Measurements from ENCODE around the gene HNF1A.
"Not testable (repeated sequence)": the region's sequence is repeated elsewhere in the genome, so short reads cannot be mapped to it uniquely, and the experiment has no call there.

Gene HNF1A

DNA sequence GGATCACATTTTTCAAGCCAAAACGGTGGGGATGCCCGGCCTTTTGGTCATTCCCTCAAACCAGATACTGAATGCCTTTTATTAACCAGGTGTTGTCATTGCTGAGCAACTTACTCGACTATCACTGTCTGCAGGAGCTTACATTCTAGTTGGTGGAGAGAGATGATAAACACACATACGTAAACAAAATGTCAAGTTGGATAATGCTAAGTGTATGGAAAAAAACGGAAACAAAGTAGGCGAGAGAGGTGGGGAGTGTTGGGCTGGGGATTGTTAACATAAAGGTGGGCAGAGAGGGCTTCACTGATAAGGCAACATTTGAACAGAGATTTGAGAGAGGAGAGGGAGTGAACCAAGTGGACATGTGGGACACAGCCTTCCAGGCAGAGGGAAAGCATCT lies 33.5 kb downstream of the HNF1A start:
- no peak for DNase-seq (ENCODE audit: low read depth in 2 of 2)

DNA sequence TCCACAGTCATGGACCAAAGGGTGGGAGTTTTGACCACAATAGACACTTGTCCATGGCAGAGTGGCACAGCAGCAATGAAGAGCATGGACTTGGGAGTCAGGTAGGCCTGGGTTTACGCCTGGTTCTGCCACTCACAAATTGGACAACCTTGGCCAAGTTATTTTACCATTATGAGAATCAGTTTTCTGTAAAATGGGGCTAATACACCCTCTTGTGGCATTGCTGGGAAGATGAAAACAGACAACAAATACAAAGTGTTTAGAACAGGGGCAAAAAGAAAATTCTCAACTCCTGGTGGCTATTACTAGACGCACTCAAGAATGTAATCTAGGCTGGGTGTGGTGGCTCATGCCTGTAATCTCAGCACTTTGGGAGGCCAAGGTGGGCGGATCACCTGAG lies 35.4 kb downstream of the HNF1A start:
- no peak for DNase-seq (ENCODE audit: low read depth in 2 of 2)

DNA sequence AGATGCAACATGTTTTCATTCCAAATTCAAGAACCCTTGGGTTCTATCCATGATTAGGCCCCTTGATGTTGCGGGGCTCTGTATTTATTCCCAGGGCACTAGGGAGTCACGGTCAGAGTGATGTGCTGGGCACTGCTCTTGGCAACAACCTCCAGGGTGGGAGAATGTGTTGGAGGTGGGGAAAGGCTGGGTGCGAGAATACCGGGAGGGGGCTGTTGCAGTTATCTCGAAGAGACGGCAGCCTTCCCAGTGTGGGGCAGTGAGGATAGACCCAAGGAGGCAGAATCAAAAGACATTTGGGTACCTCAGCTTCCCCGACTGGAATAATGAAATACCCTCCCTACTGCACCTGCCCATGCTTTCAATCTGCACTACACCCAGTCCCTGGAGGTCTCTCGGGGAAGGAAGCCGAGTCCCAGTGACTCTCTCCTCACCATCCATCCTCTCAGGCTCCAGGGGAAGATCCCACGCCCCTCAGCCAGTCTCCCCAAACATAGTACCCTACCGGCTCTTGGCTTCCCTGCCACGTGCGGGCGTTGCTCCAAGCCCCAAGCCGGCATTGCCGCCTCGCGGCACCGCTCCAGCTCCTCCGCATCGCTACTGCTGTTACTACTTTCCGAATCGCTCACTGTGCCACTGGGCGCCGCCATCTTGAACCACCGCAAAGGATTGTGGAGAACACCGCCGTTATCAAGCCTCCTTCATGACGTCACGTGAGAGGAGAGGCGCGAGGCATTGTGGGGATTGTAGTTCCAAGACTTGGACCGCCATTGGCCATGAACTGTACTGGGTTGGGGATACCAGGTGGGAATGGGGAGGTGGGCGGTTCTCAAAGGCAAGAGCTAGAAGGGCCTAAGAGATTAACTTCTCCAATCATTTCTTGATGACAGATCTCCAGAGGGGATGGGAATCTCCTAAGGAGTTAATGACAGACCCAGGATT lies 37.8 kb downstream of the HNF1A start, which contains the start of gene C12orf43:
C12orf43 (minus strand) TSS at position 663 of the 942 bp plus-strand sequence; CDS start at position 650, 13 bp downstream.
- DNase-seq (ENCODE audit: low read depth in 2 of 2), result peak; percentile 75 to 78

DNA sequence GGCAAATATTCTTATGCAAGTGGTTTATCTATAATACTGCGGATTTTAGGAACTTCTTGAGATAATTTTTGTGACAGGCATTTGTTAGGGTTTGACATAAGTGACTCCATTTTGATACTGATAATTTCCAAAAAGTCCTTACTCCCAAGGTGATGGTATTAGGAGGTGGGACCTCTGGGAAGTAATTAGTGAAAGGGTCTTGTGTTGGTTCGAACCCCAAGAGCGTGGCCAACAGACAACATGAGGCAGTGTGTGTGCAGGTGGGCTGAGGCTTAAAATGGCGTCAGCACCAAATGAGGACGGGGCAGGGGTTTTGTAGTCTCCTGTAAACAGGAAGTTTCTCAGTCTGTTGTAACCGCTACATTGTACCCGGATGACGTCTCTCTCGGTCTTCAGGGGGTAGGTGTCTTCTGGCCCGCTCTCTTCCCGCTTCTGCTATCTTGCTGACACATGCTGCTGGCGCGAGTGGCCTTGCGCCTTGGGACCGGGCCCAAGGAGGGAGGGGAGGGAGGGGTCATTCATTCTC lies 39.7 kb downstream of the HNF1A start:
- no peak for DNase-seq (ENCODE audit: low read depth in 2 of 2)

DNA sequence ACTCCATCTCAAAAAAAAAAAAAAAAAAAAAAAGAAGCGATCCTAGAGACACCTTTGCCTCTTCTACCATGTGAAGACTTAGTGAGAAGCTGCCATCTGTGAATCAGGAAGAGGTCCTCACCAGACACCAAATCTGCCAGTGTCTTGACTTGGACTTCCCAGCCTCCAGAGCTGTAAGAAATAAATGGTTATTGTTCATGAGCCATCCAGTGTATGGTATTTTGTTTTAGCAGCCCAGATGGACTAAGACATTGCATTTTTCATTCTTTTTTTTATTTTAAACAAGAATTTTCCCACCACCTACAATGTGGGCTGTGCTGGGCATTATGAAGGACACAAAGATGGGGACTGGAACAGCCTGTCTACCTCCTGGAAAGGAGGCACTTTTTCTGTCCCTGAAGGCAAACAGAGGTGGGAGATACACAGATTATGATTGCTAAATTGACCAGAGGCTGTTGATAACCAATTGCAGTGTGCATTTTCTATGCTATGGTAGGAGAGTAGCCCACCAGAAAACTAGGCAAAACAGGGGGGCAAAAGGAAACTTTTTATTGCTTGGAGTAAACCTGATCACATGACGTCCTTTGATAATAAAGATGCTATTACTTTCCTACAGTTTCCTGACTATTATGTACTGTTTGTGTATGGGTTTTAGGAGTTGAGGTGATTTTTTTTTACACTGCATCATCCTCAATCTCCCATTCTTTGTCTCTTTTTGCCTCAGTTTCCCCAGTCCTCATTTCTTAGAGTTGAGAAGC lies 40.7 kb downstream of the HNF1A start:
- DNase-seq (ENCODE audit: low read depth in 2 of 2), result no peak

DNA sequence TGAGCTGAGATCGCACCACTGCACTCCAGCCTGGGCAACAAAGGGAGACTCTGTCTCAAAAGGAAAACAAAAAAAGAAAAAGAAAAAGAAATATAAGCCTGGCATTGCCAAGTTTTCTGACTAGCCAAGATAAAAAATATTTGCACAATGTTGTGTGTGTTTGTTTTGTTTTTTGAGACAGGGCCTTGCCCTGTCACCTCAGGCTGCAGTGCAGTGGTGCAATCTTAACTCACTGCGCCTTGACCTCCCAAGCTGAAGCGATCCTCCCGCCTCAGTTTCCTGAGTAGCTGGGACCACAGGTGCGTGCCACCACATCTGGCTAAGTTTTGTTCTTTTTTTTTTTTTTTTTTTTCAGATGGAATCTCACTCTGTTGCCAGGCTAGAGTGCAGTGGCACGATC lies 43.4 kb downstream of the HNF1A start:
- no peak for DNase-seq (ENCODE audit: low read depth in 2 of 2)

DNA sequence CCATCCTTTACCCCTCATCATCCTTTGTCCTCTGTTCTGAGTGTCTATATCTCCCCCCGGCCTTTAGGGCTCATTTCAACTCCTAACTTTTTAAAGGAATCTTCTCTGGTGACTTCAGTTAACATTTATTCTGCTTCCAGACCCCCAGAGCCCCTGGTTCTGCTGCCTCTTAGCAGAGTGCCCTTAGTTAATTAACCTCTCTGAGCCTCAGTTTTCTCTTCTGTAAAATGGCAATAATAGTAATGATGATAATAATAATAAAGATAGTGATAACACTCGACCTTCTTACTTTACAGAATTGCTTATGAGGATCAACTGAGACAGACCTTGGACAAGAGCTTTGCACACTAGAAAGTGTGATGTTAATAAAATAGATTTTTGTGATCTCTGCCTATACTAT lies 44.4 kb downstream of the HNF1A start:
- no peak for DNase-seq (ENCODE audit: low read depth in 2 of 2)

DNA sequence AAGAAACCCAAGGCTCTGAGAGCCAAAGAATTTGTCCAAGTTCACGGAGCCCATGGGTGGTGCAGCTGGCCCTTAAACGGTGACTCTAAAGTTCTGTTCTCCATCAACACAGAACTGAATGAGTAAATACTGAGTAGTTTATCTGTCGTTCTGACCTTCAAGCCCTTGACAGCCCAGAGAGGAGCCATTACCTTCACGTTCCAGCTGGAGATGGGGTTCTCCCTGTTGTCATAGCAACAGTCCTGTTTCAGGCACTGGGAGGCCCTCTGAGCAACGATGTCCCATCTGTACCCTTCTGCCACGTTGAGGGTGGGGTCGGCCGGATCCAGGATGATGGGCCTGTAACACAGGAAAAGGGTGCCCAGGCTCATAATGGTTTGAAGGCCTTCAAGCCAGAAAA lies 45.5 kb downstream of the HNF1A start:
- no peak for DNase-seq (ENCODE audit: low read depth in 2 of 2)

DNA sequence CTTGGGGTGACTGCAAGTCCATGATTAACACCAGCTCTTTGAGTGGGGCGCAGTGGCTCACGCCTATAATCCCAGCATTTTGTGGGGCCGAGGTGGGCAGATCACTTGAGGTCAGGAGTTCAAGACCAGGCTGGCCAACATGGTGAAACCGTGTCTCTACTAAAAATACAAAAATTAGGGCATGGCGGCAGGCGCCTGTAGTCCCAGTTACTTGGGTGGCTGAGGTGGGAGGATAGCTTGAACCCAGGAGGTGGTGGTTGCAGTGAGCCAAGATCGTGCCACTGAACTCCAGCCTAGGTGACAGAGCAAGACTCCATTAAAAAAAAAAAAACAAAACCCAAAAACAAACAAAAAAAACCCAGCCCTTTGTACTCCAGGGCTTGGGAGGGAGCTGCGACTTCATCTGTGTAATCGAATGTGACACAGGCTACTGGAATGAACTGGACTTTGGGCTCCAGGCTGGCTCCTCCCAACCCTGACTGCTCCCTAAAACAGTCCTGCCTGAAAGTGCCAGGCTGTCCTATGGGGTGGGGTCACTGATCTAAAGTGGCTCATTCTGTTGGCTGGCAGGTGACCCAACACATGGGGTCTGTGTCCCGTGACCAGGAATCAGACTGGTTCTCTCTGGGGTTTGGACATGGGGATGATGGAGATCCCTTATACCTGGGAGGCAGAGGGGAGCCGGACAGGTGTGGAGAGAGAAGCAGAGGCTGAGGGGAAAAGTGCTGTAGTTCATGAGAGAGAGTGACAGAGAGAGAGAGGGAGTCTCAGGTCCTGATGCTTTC lies 47.3 kb downstream of the HNF1A start:
- no peak for DNase-seq (ENCODE audit: low read depth in 2 of 2)

DNA sequence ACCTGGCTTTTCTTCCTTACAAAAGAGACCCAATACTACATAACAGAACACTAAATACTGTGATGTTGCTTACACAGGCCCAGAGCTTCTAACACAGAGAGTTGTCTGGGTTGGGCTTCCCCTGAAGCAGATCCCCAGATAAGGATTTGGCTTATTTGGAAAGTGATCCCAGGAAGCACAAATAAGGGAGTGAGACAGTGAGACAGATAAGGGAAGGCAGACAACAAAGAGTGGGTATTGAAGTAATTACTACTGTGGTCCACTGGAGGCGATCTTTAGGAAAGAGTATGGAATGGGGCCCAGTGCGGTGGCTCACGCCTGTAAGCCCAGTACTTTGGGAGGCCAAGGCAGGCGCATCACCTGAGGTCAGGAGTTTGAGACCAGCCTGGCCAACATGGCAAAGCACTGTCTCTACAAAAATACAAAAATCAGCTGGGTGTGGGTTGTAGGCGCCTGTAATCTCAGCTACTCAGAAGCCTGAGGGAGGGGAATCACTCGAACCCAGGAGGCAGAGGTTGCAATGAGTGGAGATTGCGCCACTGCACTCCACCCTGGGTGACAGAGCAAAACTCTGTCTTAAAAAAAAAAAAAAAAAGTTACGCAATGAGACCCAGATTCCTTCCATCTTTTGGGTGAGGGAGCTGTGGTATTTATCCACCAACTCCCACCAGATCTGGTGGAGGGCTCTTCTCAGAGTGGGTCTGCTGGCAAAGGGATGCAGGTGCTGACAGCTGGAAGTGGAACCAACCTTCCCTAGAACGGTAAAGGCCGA lies 48.1 kb downstream of the HNF1A start:
- no peak for DNase-seq (ENCODE audit: low read depth in 2 of 2)

DNA sequence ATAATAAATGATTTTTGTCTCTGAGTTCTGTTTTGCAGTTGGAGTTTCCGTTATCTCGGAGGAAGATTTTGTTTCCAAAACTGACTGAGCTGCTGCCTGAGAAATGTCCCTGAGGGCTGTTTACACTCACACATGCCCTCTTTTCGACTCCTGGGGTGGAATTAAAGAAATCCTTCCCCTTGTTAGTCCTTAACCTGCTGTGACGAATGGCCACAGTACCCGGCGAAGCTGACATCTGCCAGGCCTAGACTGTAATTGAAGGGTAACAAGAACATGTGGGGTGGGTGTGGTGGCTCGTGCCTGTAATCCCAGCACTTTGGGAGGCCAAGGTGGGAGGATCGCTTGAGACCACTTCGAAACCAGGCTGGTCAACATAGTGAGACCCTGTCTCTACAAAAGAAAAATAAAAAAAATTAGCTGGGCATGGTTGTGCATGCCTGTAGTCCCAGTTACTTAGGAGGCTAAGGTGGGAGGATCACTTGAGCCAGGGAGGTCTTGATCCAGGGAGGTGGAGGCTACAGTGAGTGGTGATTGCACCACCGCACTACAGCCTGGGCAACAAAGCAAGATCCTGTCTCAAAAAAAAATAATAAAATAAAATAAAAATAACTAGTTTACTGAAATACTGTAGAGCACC lies 52.4 kb downstream of the HNF1A start:
- no peak for DNase-seq (ENCODE audit: low read depth in 2 of 2)

DNA sequence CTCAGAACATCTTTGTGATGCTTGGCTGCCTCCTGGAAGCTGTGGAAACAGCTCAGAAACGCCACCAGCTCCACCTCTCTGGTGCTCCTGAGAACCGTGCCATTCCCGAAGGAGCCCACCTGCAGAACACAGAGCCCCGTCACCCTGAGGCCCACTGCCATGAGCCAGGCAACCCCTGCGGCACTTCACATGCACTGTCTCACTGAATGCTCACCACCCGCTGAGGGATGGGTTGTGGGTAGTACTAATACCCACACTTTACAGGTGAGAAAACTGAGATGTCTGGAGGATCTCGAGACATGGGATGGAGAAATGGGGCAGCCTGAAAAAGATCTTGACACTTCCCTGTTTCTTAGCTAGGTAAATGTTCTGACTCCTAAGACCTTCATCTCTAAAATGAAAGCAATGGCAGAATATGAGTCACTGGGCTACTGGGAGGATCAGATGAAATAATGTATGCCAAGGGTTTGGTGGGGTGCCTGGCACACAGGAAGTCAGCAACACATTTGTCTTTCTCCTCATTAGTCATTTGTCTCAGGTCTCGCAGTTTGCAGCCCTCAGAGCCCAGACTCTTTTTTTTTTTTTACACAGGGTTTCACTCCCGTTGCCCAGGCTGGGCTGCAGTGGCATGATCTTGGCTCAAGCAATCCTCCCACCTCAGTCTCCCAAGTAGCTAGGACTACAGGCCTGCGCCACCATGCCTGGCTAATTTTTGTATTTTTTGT lies 55.4 kb downstream of the HNF1A start:
- no peak for DNase-seq (ENCODE audit: low read depth in 2 of 2)

DNA sequence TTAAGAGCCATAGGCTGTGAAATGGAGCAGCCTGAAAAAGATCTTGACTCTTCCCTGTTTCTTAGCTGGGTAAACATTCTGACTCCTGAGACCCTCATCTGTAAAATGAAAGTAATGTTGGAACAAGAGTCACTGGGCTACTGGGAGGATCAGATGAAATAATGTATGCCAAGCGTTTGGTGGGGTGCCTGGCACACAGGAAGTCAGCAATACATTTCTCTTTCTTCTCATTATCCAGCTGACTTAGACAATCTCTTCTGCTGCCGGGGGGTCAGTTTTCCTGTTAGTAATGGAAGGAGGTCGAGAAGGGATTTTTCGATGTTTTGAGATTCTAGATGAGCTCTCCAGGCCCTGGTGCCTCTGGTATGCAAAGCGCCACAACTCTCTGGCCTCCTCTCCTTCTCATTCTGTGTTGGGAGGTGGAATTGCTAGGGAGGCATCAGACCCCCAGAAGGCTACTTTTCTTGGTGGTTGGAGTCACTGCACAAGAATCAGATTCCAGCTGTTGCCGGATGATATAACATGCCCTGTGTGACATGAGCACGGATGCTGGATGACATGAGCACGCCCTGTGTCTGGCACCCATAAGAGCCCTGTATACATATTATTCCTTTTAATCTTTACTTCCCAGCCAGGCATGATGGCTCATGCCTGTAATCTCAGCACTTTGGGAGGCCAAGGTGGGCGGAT lies 56.4 kb downstream of the HNF1A start:
- no peak for DNase-seq (ENCODE audit: low read depth in 2 of 2)

DNA sequence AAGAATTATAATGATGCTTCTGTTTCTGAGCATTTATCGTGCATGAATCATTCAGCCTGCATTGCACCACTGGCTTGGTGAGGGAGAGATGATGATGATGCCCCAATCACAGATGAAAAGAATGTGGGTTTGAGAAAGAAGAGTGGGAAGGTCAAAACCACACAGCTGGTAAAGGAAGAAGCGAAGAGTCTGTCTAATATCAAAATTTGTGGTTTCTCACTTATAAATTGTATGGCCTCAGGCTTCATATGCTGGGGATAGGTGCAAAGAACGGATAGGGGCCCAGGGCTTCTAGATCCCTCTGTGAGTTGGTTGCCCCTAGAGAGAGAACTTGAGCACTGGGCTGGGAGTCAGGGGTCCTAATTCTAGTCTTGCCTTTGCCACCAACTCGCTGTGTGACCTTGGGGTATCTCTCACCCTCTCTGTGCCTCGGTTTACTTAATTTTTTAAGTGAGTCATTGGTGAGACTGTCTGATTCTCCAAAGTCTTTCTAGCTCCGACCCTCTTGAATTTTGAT lies 58.5 kb downstream of the HNF1A start:
- DNase-seq (ENCODE audit: low read depth in 2 of 2), result peak; percentile 50 to 51

DNA sequence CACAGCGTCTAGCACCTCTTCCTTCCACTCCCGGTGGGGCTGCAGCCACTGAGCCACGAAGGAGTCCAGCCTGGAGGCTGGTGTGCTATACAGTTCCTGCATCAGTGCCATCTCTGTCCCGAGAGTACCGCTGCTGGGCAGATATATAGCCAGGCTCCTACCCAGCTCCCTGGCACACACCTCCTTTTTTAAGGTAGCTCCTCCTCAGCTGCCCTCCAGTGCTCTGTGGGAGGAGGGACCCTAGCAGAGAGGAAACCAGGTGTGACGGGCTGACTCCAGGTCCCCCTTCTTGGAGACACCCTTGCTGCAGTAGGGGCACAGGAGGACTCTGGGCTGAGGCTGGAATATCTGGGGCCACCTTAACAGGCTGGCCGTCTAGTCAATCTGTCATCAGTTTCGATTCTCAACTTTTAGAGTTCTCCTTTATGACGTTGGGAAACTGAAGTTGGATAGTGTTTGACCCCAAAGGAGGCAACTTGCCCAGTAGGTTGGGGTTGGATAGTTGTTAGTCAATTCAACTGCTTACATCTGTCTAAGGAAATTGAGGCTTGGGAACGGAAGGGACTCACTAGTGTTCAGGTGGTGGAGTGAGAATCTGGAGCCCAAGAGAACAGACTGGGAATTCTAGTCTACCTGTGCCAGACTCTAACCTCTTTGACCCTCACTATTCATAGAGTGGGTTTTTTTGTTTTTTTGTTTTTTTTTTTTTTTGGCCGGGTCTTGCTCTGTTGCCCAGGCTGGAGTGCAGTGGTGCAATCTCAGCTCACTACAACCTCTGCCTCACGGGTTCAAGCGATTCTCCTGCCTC lies 60.7 kb downstream of the HNF1A start, which contains the start of gene OASL:
OASL (minus strand) TSS at position 386 of the 808 bp plus-strand sequence; CDS start at position 111, 275 bp downstream.
- peak in 1 of 2 experiments; percentile 4 for DNase-seq (ENCODE audit: low read depth in 2 of 2)

DNA sequence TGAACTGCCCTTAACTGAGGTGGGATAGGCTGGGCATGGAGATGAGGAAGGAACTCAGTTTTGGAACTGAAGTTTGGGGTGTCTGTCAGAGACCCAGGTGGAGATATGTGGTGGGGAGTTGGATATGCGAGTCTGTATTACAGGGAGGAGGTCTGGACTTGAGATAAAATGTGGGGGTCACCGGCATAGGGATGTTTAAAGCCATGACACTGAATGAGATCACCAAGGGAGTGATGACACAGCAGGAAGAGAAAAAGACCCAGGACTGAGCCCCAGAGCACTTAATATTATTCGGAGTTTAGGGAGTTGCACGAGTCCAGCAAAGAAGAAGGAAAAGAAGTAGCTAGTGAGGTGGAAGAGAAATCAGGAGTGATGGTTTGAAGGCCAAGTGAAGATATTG lies 64.7 kb downstream of the HNF1A start:
- no peak for DNase-seq (ENCODE audit: low read depth in 2 of 2)

DNA sequence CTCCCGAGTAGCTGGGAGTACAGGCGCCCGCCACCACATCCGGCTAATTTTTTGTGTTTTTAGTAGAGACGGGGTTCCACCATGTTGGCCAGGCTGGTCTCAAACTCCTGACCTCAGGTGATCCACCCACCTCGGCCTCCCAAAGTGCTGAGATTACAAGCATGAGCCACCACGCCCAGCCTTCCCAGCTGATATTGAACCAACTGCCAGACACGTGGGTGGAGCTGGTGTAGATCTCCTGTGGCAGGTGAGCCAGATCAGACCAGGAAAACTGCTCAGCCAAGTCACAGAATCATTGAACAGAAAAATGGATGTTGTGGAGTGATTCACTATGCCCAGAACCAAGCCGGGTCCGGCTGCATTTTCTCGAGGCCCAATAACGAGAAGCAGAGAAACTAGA lies 69.1 kb downstream of the HNF1A start:
- not testable (repeated sequence) for DNase-seq (ENCODE audit: low read depth in 2 of 2)

DNA sequence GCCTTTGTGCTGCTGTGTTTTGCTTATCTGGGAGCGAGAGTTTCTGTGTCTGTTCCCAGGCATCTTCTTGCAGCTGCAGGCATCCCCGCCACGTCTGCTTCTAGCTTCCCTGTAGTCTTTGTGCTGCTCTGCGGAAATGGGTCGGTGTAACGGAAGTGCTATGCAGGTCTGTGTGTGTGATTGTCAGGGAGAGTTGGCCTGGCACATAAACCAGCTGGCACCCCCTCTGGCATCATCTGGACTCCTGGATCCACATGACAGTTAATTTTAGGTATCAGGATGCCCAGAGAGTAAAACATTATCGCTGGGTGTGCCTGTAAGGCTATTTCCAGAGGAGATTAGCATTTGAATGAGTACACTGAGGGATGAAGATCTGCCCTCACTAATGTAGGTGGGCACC lies 70.1 kb downstream of the HNF1A start:
- no peak for DNase-seq (ENCODE audit: low read depth in 2 of 2)
